ENCODE results near the gene MYO16. TPM values are rescaled to one million over a fixed set of nuclear protein-coding genes. Genes with fewer than 3 reads are reported as not detected.

MYO16 gene
- total RNA-seq, 4 donors from 2014 or later: 0.54 to 3.8 (median 1.5) TPM

DNA sequence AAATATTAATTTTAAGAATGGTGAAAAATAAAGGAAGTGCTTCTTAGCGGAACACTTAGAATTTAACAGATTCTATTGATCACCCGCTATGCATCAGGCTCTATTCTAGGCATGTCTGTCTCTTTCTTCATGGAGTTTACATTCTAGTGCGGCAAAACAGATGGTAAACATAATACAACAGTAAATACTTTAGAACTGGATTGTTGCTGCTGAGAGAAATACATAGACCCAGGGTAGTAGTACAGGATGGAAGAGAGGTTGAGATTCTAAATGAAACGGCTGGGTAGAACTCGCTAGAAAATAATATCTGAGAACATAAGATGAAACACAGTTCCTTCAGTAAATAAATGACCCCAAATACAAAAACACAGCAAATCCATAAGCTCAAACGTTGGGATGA is 498.7 kb downstream of the MYO16 start:
- Histone ChIP-seq H3K27ac (no peak overlapping the region), H3K4me1 (peaks cover 0 to 19% (median 0%) of the 10 kb centered on the region in 3 donors), H3K36me3 (no peaks in the 10 kb centered on the region), H3K4me3 (no peak overlapping the region), H3K9me3 (no peaks in the 10 kb centered on the region), H3K27me3 (no peaks in the 10 kb centered on the region)
- no peak for ATAC-seq
- TF ChIP-seq, protein P1, sequence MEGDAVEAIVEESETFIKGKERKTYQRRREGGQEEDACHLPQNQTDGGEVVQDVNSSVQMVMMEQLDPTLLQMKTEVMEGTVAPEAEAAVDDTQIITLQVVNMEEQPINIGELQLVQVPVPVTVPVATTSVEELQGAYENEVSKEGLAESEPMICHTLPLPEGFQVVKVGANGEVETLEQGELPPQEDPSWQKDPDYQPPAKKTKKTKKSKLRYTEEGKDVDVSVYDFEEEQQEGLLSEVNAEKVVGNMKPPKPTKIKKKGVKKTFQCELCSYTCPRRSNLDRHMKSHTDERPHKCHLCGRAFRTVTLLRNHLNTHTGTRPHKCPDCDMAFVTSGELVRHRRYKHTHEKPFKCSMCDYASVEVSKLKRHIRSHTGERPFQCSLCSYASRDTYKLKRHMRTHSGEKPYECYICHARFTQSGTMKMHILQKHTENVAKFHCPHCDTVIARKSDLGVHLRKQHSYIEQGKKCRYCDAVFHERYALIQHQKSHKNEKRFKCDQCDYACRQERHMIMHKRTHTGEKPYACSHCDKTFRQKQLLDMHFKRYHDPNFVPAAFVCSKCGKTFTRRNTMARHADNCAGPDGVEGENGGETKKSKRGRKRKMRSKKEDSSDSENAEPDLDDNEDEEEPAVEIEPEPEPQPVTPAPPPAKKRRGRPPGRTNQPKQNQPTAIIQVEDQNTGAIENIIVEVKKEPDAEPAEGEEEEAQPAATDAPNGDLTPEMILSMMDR (IDR thresholded peaks at IDR 0.05): no peak
- no peak for TF ChIP-seq POLR2AphosphoS5 (IDR thresholded peaks at IDR 0.05)
- TF ChIP-seq POLR2A (IDR thresholded peaks at IDR 0.05): no peak
- TF ChIP-seq EP300 (IDR thresholded peaks at IDR 0.05): no peak
- WGBS, 2 donors (ENCODE audit: low coverage in 1 of 2): 67 to 84% methylated on average over 5 to 6 of the region's 6 CpGs

GRCh38 chr13:109130093-109130835 is 500.9 kb downstream of the MYO16 start:
- 83 to 93% methylated on average over 4 of the region's 6 CpGs for WGBS, 2 donors (ENCODE audit: low coverage in 1 of 2)

GRCh38 chr13:109131698-109132257 is 502.4 kb downstream of the MYO16 start:
- no peak for TF ChIP-seq EP300 (IDR thresholded peaks at IDR 0.05)
- TF ChIP-seq POLR2A (IDR thresholded peaks at IDR 0.05): no peak
- TF ChIP-seq, protein P1 (IDR thresholded peaks at IDR 0.05): no peak
- TF ChIP-seq POLR2AphosphoS5 (IDR thresholded peaks at IDR 0.05): no peak
- H3K27me3 ChIP-seq: no peaks in the 10 kb centered on the region
- peaks cover 0 to 19% (median 0%) of the 10 kb centered on the region in 3 donors for H3K4me1 ChIP-seq
- H3K4me3 ChIP-seq: no peak overlapping the region
- peak; percentile 63 for ATAC-seq
- H3K36me3 ChIP-seq: no peaks in the 10 kb centered on the region
- no peaks in the 10 kb centered on the region for H3K9me3 ChIP-seq
- peak overlapping the region in 3 of 4 donors; percentile 50 to 61 (median 55) for H3K27ac ChIP-seq
- 23 to 24% methylated on average over 9 of the region's 10 CpGs for WGBS, 2 donors (ENCODE audit: low coverage in 1 of 2)

More at GRCh38 chr13:109130093-109130835, 500.9 kb downstream of the MYO16 start:
- H3K27me3 ChIP-seq: no peaks in the 10 kb centered on the region
- H3K4me3 ChIP-seq: no peak overlapping the region
- peaks cover 0 to 19% (median 0%) of the 10 kb centered on the region in 3 donors for H3K4me1 ChIP-seq
- no peaks in the 10 kb centered on the region for H3K36me3 ChIP-seq
- no peak for ATAC-seq
- TF ChIP-seq POLR2AphosphoS5 (IDR thresholded peaks at IDR 0.05): no peak
- no peak for TF ChIP-seq POLR2A (IDR thresholded peaks at IDR 0.05)
- no peak for TF ChIP-seq EP300 (IDR thresholded peaks at IDR 0.05)
- TF ChIP-seq, protein P1 (IDR thresholded peaks at IDR 0.05): no peak
- H3K9me3 ChIP-seq: no peaks in the 10 kb centered on the region
- peak overlapping the region in 1 of 4 donors; percentile 55 for H3K27ac ChIP-seq

- TF ChIP-seq POLR2AphosphoS5 (IDR thresholded peaks at IDR 0.05) (no peak), EP300 (IDR thresholded peaks at IDR 0.05) (no peak), POLR2A (IDR thresholded peaks at IDR 0.05) (no peak)
- TF ChIP-seq, protein P1 (IDR thresholded peaks at IDR 0.05): no peak
- no peaks in the 10 kb centered on the region for H3K9me3 ChIP-seq
- H3K27me3 ChIP-seq: peaks cover 5% of the 10 kb centered on the region
- H3K4me1 ChIP-seq: peaks cover 0 to 19% (median 0%) of the 10 kb centered on the region in 3 donors
- WGBS, 2 donors (ENCODE audit: low coverage in 1 of 2): 86 to 93% methylated on average over 2 to 3 of the region's 6 CpGs
- no peak overlapping the region for H3K4me3 ChIP-seq
- no peak overlapping the region for H3K27ac ChIP-seq
- no peaks in the 10 kb centered on the region for H3K36me3 ChIP-seq
- ATAC-seq: no peak
Measured at GRCh38 chr13:109135018-109135417, 505.6 kb downstream of the MYO16 start.

Measured in gastroesophageal sphincter (tissue), 4 donors.